Endometrial microvascular endothelial cells (primary cell): Measurements from ENCODE around the gene PHF14. TPM values are rescaled to one million over a fixed set of nuclear protein-coding genes. Genes with fewer than 3 reads are reported as not detected.
"Not testable (repeated sequence)": the region's sequence is repeated elsewhere in the genome, so short reads cannot be mapped to it uniquely, and the experiment has no call there.

Experiments
- in situ Hi-C: cut with HindIII; loops from 2 replicates; pipeline ENCODE4 v1.10.0; 2017; ENCODE audit warnings: low sequenced_read_pairs, low pct_unique_long_range_greater_than_20kb; ENCODE audit errors: inconsistent ontology term
- total RNA-seq: library from RNA; depleted of rRNA; stranded (reverse); fragments of >200 nt; gene quantifications from one replicate; pipeline ENCODE4 v1.2.3, GENCODE V29; 2015; ENCODE audit errors: inconsistent ontology term

PHF14 gene
- total RNA-seq, 1 donor from 2014 or later: 9.7 TPM

DNA sequence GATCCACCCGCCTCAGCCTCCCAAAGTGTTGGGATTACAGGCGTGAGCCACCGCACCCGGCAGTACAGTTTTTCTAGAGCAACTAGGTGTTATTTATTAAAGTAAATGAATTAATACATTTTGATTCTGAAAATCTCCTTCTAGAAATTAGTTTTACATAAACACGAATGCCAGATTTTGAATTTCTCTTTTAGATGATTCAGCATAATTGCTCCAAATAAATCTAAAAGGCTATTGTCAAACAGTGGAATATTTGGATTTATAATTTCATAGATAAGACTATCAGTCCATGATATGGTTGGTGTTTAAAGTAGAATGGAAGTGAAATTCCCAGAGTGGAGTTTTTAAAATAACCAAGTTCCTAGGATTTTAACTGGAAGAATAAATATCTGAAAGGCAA lies 1.5 kb upstream of the PHF14 start:
- in situ Hi-C loops: no loop called here

DNA sequence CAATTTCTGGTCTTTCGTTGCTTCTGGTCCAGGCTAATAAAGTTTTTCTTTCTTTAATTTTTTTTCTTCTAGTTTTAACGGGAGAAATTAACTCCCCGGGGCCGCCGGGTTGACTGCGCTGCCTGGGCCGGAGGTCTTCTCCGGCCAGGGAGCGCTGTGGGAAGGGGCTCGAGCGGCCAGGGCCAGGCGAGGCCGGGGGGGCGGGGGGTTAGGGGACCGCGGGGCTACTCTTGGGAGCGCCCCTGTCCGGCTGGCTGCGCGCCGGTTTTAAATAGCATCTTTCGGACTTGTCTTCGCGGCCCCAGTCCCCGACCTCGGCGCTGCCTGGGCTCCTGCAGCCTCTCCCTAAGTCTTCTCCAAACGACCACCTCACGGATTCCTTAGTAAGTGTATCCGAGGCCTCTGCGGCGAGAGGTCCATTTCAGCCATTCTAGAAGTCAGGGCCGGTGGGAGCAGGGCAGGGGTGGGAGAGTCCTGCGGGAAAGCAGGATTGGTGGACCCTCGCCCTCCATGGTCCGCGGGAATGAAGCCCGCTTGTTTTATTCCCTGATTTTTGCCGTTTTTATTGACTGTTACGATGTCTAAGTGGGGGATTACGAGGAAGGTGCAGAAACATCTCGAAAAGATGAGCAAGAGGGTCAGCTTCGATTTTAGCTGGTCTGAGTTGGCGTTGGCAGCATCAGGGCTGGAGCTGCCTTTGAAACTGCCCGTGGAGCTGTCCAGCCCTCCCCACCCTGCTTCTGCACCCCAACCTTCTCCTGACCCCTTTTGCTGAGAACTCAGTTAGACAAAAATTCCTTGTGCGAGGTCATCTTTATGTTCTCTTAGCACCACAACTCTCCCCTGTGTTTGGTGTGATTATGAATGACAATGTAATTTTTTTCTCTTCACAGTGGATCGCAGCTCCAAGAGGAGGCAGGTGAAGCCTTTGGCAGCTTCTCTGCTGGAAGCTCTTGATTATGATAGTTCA lies 555 bp downstream of the PHF14 start:
- in situ Hi-C loops: no loop called here

DNA sequence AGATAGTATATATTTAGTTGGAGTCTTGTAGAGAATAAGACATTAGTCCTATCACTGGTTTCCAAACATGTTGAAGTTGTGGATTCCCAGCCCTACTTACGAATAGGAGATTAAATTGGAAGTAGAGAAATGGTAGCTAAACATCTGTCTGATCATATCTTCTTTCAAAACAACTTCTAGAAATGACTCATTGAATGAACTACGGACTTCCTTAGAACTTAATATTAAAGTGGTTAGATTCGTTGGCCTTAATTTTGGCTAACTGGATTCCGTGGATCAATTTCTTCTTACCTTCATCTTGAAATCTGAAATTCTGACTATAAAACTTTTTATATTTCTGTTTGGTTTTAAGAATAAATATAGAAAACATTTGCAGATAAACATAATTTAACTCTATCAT lies 3.4 kb downstream of the PHF14 start:
- in situ Hi-C loops: no loop called here

DNA sequence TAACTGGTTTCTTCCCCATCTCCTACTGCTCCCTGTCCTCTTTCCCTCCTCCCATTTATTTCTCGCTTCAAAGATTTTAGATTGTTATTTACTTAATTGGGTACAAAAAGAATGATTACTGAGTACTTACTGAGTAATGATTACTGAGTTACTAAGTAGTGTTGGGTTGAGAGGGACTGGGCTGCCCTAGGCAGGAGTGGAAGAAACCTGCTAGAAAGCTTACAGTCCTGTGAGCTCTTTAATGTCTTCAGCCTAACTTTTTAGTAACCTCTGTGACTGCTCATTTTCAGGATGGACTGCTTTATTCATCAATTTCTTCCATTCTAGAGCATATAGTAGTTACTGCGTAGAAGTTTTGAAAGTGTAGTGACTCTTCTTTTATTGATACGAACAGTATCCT lies 7.6 kb downstream of the PHF14 start:
- in situ Hi-C loops: no loop called here

DNA sequence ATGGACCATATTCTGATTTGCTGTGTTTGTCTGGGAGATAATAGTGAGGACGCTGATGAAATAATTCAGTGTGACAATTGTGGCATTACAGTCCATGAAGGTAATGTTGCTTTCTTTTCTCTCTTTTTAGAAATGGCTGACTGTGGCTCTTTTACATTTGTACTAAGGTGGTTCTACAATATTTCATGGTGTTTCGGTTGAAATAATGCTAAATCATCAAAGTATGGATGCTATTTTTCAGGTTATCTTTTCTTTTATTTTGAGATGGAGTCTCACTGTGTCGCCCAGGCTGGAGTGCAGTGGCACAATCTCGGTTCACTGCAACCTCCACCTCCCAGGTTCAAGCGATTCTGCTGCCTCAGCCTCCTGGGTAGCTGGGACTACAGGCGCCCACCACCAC lies 17.1 kb downstream of the PHF14 start:
- in situ Hi-C loops: not testable (repeated sequence)

DNA sequence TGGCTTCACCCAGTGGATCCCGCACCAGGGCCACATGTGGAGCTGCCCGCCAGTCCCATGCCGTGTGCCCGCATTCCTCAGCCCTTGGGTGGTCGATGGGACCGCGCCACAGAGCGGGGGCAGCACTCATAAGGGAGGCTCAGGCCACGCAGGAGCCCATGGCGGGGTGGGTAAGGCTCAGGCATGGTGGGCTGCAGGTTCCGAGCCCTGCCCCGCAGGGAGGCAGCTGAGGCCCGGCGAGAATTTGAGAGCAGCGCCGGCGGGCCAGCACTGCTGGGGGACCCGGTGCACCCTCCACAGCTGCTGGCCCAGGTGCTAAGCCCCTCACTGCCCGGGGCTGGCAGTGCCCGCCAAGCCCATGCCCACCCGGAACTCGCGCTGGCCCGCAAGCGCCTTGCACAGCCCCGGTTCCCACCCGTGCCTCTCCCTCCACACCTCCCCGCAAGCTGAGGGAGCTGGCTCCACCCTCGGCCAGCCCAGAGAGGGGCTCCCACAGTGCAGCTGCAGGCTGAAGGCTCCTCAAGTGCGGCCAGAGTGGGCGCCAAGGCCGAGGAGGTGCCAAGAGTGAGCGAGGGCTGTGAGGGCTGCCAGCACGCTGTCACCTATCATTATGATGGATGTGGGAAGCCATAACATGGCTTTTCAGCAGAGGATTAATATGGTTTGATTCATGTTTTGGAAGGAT lies 22.0 kb downstream of the PHF14 start:
- in situ Hi-C loops: not testable (repeated sequence)

DNA sequence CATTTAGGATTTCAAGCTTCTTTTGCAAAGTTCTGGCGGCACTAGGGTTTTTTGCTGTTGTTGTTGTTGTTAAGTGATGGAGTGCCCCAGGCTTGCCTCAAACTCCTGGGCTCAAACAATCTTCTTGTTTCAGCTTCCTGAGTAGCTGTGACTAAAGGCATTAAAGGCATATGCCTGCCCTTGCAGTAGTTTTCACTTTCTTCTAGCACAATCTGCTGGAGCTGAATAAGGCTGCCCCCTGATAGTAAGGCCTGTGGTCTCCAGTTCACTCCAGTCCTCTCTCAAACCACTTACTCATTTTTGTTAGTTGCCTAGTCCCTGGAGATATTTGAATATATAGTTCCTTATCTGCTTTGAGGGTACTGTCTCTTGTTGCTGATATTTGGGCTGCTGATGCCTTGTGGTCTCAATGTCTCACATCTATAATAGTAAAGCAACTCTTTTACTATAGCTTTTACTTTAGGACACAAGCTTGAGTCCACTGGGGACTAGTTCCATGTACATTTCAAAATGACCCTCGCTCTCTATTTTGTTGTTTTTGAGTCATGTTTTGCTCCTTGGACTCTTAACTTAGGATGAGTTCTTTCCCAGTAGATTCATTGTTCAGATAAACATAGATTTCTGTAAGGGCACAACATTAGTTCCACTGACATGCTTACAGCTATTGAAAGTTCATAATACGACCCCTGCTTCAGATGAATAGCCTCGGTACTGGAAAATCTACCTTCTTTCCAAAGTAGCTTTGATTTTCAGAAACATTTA lies 25.5 kb downstream of the PHF14 start:
- in situ Hi-C loops: no loop called here

DNA sequence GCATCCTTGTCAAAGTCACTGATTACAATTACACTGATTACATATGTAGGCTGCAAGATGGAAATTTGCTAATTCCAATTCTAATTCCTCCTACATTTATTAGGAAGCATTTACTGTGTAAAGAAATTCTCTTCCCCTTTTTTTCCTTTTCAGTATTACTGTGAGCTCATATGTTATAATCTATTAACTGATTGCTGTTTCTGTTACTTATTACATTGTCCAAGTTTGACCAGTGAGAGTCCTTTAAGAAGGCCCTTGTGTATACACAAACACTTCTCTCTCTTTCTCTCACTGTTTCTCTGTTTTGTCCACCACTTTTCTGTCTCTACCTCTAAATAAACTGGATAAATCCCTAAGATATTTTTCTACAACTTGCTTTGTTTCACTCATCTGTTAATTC lies 31.5 kb downstream of the PHF14 start:
- in situ Hi-C loops: no loop called here

DNA sequence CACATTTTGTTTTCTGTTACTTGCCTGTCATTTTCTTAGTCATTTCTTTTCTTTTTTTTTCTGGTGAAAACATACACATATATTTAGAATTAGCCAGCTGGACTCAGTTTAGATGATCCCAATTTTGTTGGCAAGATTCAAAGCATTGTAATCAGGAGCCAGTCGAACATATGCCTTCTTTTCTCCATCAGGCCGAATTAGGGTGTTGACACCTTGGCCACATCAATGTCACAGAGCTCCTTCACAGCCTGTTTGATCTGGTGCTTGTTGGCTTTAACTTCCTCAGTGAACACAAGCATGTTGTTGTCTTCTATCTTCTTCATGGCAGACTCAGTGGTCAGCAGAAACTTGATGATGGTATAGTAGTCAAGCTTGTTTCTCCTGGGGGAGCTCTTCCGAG lies 32.6 kb downstream of the PHF14 start:
- in situ Hi-C loops: no loop called here

DNA sequence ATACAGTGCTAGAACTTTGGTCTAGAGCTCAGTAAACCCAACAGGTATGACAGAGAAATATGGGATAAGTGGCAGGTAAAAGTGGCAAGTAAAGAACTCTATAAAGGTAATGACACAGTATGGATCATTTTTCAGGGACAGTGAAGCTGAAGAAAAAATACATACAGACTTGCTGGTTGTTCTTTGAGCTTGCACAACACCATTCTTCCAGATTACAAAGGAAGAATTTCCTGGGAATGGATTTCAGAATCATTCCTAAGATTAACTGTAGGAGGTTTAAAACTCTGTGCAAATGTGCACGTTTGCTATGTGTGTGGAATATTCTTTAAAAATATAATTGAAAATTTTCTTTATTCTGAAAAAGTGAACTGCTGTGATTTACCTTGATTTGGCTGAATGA lies 36.0 kb downstream of the PHF14 start:
- in situ Hi-C loops: no loop called here

DNA sequence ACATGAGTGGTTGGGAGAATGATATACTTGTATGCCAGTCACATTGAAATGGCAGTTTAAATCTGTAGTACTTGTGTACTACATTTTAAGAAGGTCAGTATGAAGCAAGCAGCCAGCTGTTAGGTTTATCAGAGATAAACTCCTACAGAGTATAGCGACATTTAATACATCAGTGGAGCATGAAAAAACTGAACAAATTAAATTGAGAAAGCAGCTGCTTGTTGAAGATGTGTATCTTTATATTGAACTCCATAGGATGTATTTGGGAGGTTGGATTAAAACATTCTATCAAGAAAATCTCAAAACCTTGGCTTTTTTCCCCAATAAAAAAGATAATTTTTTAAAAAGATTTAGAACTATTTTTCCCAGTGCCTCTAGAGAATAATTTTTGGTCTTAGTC lies 47.8 kb downstream of the PHF14 start:
- in situ Hi-C loops: no loop called here

DNA sequence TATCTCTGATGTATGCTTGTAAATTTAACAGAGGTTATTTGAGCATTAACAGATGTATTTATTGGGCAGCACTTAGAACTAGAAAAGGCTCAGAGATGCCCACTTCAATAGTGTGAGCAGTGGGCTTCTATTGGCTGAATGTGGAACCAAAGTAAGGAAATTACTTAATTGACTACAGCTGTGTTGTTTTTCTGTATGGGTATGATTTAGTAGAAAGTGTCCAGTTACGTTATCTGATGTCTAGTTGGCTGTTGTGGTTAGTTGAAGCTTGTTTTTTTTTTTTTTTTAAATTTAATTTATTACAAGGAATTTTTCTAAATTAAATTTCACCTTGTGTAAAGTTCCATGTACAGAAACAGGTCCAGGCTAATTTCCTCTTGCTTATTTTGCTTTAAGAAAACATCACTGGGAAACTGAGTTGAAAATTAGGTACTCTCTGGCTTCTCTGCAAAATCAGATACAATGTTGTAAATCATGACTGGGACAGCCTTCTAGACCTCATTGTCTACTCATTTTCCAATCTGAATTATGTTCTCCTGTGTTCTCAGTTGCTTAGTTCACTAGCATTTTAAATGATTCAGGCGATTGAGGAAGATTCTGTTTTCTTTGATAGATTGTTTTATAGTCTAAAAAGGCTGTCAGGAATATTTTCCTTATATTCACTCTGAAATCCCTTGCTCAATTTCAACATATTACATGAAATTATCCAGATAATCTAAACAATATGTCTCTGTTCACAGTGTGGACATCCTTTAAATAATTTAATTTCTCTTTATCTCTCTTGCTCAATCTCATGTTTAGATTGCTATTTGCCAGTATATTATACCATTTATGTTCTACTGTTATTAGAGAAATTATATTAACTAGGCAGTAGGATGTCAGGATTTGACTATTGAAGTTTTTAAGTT lies 53.0 kb downstream of the PHF14 start:
- in situ Hi-C loops: no loop called here

DNA sequence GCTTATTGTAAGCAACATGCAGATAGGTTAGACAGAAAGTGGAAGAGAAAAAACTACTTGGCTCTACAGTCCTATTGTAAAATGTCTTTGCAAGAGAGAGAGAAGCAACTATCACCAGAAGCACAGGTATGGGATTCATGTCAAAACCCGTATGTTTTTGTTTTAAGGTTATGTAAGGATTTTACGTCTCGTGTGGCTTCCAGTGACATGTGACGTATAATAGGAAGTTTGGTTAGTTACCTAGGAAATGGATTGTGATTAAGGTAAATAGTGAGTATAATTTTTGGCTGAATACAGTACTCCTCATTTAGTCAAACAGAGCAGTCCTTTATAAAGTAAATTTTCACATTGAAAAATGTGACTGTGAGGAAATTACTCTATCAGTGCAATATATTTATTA lies 62.0 kb downstream of the PHF14 start:
- in situ Hi-C loops: no loop called here

DNA sequence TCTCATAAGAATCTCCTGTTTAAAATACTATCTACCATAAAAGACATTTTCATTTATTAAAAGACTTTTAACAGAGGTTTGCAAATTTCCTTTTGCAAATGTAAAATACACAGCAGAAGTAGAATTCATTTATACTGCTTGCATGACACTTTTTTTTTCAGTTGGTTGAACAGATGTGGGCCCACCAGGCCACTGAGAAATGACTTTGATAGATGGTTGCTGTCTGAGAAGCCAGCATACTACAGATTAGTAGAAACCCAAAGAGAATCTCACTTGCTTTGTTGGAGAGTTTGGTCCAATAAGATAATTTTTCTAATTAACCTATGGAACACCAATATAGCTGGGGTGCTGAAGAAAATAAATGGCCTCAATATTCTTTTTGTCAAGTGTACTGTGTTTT lies 66.3 kb downstream of the PHF14 start:
- in situ Hi-C loops: no loop called here

DNA sequence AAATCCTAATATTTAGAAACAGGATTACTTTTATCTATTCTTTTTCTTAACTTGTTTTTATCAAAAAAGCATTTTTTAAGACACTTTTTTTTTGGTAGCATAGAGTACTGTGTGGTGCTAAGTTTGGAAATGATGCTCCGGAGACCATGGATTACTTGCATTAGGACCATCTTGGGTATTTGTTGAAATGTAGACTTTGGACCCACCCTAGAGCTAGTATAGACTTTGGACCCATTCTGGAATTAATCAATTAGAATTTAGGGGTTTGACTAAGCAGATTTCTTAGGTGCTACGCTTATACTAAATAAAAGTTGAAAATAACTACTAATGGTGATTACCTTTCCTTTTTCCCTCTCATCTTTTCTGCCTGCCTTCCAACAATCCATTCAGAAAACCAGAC lies 80.4 kb downstream of the PHF14 start:
- in situ Hi-C loops: no loop called here

DNA sequence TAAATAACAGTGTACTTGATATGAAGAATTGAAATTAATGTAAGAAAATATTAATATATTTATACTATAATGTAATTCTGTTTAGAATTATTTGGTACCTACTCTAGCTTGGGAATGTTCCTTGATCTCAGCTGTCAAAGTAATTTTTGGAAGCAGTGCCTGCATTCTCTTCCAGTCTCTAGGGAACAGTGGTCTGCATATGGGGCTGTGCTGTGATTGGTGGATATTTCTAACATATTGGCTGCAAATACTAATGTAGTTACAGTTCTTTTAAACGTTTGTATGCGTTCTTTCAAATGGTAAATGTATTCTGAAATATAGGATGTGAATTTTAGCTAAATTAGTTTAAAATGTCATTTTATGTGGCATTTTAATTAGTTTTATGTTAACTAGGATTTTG lies 87.2 kb downstream of the PHF14 start:
- in situ Hi-C loops: no loop called here

DNA sequence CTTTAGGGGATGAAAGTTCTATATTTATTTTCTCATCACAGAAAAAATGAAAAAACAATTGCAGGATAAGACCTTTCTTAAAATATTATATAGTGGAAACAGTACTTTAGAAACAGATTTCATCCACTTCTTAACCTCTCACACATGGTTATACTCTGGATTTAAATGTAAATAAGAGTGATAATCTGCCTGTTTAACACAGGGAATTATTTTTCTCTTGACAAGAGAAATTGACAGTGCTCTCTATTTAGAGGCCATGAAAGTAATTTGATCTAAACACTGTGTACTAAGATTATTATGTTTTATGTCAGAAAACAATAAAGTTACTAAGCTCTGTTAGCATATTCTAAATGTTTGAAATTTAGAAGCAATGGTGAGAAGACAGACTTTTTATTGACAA lies 88.4 kb downstream of the PHF14 start:
- in situ Hi-C loops: no loop called here

DNA sequence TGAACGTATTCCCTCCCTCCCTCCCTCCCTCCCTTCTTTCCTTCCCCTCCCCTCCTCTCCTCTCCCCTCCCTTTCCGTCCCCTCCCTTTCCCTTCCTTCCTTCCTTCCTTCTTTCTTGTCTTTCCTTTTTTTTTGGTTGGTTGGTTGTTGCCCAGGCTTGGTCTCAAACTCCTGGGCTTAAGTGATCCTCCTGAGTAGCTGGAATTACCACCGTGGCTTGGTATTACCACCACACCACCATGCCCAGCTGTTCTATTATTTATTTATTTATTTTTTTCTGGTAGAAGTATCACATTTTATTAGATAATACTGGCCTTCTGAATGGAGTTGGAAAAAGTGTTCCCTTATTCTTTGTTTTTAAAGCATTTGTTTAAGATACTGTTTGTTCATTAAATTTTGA lies 95.9 kb downstream of the PHF14 start:
- in situ Hi-C loops: no loop called here

DNA sequence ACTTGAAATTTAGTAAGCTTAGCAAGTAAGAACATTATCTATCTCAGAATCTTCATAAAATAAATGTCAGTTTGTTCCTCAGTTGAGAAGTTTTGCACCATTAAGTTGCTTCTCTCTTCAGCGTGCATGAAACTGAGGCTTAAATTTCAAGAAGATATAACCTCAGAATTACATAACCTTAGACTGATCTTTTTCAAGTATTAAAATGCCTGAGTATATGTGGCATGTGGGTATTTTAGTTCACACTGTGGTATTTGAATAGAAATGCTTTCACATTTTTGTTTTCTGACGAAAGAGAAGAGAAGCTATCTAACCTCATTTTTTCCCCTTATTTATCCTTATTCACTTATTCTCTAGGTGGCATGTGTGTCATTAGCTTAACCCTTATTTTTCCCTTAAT lies 104.1 kb downstream of the PHF14 start:
- in situ Hi-C loops: no loop called here
